ENCODE data around the gene POU2AF2. TPM values are rescaled to one million over a fixed set of nuclear protein-coding genes. Genes with fewer than 3 reads are reported as not detected.

The POU2AF2 gene
- total and polyA plus RNA-seq, 2 experiments from 2014 or later, result 0.89 TPM; not detected in 1

- Histone ChIP-seq H3K4me1 (ENCODE audit: insufficient read depth) (no peaks in the 10 kb centered on the region), H3K9me3 (ENCODE audit: low read depth) (no peaks in the 10 kb centered on the region), H3K27me3 (no peaks in the 10 kb centered on the region), H2AFZ (no peak overlapping the region), H3K9me2 (replicated peaks; ENCODE audit: insufficient read depth) (no peaks in the 10 kb centered on the region), H3K79me2 (no peaks in the 10 kb centered on the region), H4K20me1 (ENCODE audit: insufficient read depth, poor library complexity, severe bottlenecking) (no peaks in the 10 kb centered on the region), H3K4me3 (no peak overlapping the region), H3K36me3 (replicated peaks; ENCODE audit: insufficient read depth, low read depth) (no peaks in the 10 kb centered on the region), H3K4me2 (no peak overlapping the region), H3K27ac (no peak overlapping the region)
- no peak for TF ChIP-seq EZH2phosphoT487 (IDR thresholded peaks at IDR 0.05; ENCODE audit: low read depth, severe bottlenecking, unreplicated experiment)
- TF ChIP-seq CTCF (IDR thresholded peaks at IDR 0.05; ENCODE audit: poor library complexity), result no peak
- no peak for TF ChIP-seq EZH2 (IDR thresholded peaks at IDR 0.05; ENCODE audit: borderline replicate concordance)
- 63% methylated on average over 4 of the region's 4 CpGs for WGBS (ENCODE audit: low lambda C conversion rate, missing lambda C conversion rate)
- DNase-seq (ENCODE audit: low spot score), result no peak
Observed at GRCh38 chr11:111209543-111210355, 35.8 kb upstream of the POU2AF2 start.

- Histone ChIP-seq H3K9me3 (ENCODE audit: low read depth) (no peaks in the 10 kb centered on the region), H3K36me3 (replicated peaks; ENCODE audit: insufficient read depth, low read depth) (no peaks in the 10 kb centered on the region), H3K9me2 (replicated peaks; ENCODE audit: insufficient read depth) (no peaks in the 10 kb centered on the region), H3K27ac (no peak overlapping the region), H3K27me3 (no peaks in the 10 kb centered on the region), H3K79me2 (no peaks in the 10 kb centered on the region), H2AFZ (no peak overlapping the region), H3K4me3 (no peak overlapping the region), H4K20me1 (ENCODE audit: insufficient read depth, poor library complexity, severe bottlenecking) (no peaks in the 10 kb centered on the region), H3K4me1 (ENCODE audit: insufficient read depth) (no peaks in the 10 kb centered on the region), H3K4me2 (no peak overlapping the region)
- TF ChIP-seq CTCF (IDR thresholded peaks at IDR 0.05; ENCODE audit: poor library complexity) (no peak), EZH2phosphoT487 (IDR thresholded peaks at IDR 0.05; ENCODE audit: low read depth, severe bottlenecking, unreplicated experiment) (no peak), EZH2 (IDR thresholded peaks at IDR 0.05; ENCODE audit: borderline replicate concordance) (no peak)
- DNase-seq (ENCODE audit: low spot score), result no peak
- WGBS (ENCODE audit: low lambda C conversion rate, missing lambda C conversion rate), result 95% methylated on average over 3 of the region's 3 CpGs
Observed at GRCh38 chr11:111213256-111213655, 32.3 kb upstream of the POU2AF2 start.

GRCh38 chr11:111220721-111221120 is 24.8 kb upstream of the POU2AF2 start:
- TF ChIP-seq EZH2 (IDR thresholded peaks at IDR 0.05; ENCODE audit: borderline replicate concordance), result no peak
- TF ChIP-seq CTCF (IDR thresholded peaks at IDR 0.05; ENCODE audit: poor library complexity), result no peak
- no peak for TF ChIP-seq EZH2phosphoT487 (IDR thresholded peaks at IDR 0.05; ENCODE audit: low read depth, severe bottlenecking, unreplicated experiment)
- no peak for DNase-seq (ENCODE audit: low spot score)
- no peak overlapping the region for H3K4me3 ChIP-seq
- no peaks in the 10 kb centered on the region for H3K79me2 ChIP-seq
- H3K27me3 ChIP-seq, result no peaks in the 10 kb centered on the region
- H2AFZ ChIP-seq, result no peak overlapping the region
- no peaks in the 10 kb centered on the region for H3K9me3 ChIP-seq (ENCODE audit: low read depth)
- no peaks in the 10 kb centered on the region for H4K20me1 ChIP-seq (ENCODE audit: insufficient read depth, poor library complexity, severe bottlenecking)
- H3K4me1 ChIP-seq (ENCODE audit: insufficient read depth), result no peaks in the 10 kb centered on the region
- H3K4me2 ChIP-seq, result no peak overlapping the region
- H3K27ac ChIP-seq, result no peak overlapping the region
- H3K36me3 ChIP-seq (replicated peaks; ENCODE audit: insufficient read depth, low read depth), result no peaks in the 10 kb centered on the region
- no peaks in the 10 kb centered on the region for H3K9me2 ChIP-seq (replicated peaks; ENCODE audit: insufficient read depth)

All from hepatocyte (in vitro differentiated cells).